Cortex of kidney (tissue), 1 donor: ENCODE results near the gene C5AR1.
"Not testable (repeated sequence)": the region's sequence is repeated elsewhere in the genome, so short reads cannot be mapped to it uniquely, and the experiment has no call there.

Experiments used
- DNase-seq: peaks from one replicate; lab custom pipeline; 2025; lab: John Stamatoyannopoulos, UW

Gene C5AR1

DNA sequence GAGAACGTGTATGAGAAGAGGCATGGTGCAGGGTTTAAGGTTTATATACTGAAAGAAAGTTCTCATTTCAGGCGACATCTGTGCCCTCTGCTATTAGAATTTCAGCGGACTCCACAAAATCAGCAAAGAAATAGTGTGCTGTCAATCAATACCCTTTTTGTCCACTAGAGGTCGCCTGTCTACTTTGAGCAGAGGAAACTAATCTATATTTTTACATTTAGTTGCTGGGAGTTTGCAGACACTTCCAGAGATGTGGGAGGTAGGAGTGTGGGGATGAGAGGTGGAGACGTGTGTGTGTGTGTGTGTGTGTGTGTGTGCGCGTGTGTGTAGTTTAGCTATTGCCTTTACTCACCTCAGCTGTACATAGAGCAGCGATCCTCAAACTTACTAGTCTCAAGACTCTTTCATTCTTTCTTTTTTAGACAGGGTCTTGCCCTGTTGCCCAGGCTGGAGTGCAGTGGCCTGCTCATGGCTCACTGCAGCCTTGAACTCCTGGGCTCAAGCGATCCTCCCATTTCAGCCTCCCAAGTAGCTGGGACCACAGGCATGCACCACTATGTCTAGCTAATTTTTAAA, 25.2 kb upstream of the C5AR1 start:
- DNase-seq: no peak

DNA sequence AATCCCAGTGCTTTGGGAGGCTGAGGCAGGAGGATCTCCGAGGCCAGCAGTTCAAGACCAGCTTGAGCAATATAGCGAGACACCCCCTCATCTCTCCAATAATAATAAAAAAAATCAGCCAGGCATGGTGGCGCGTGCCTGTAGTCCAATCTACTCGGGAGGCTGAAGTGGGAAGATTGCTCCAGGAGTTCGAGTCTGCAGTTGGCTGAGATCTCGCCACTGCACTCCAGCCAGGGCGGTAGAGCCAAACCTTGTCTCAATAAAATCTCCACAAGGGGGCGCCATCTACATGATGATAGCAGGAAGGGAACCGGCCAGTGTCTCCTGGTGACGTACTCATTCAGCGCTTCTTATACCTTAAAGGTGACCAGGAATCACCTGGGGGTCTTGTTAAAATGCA, 13.6 kb upstream of the C5AR1 start:
- no peak for DNase-seq

DNA sequence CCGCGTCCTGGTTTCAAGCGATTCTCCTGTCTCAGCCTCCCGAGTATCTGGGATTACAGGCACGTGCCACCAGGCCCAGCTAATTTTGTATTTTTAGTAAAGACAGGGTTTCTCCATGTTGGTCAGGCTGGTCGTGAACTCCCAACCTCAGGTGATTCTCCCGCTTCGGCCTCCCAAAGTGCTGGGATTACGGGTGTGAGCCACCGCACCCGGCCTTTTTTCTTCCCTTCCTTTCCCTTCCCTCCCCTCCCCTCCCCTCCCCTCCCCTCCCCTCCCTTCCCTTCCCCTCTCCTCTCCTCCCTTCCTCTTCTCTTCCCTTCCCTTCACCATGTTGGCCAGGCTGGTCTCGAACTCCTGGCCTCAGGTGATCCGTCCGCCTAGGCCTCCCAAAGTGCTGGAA, 8.8 kb upstream of the C5AR1 start:
- not testable (repeated sequence) for DNase-seq

DNA sequence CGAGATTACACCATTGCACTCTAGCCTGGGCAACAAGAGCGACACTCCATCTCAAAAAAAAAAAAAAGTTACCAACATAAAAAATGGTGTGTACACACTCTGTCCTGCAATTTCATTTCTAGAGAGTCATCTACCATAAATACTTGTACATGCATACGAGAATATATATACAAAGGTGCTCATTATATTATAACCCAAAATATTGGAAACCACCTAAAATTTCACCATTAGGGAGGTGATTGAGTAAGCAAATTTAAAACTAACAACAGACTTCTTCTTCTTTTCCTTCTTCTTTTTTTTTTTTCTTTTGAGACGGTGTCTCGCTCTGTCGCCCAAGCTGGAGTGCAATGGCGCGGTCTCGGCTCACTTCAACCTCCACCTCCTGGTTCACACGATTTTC, 7.4 kb upstream of the C5AR1 start:
- no peak for DNase-seq

DNA sequence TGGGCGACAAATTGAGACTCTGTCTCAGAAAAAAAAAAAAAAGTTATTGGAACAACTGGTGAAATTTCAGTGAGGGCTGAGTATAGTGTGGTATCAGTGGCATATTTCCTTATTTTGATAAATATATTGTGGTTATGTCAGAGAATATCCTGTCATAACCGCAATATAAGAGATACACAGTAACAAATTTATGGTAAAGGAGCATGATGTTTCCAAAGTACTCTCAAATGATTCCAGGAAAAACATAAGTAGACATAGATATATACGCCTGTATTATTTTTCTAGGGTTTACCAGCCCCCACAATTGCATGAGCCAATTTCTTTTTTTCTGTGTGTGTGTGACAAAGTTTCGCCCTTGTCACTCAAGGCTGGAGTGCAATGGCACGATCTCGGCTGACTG, 5.7 kb upstream of the C5AR1 start:
- no peak for DNase-seq

DNA sequence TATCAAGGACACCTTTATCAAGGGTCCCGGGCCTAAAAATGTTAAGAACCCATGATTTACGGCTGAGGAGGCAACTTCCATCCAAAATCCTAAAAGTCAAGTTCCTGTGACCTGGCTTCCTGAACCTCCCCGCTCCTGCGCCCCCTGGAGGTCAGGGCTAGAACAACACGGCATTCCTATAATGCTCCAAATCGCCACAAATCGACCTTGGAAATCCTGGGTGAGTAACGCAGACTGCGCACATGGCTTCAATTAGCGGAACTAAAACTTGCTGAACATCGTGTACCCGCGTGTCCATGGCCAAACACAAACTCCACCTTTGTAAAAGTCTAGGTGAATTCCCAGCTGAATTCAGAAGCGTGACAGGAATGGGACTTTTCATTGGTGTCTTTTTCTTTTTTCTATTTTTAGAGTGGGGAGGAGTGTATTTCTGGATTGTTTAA, 4.3 kb upstream of the C5AR1 start:
- no peak for DNase-seq

DNA sequence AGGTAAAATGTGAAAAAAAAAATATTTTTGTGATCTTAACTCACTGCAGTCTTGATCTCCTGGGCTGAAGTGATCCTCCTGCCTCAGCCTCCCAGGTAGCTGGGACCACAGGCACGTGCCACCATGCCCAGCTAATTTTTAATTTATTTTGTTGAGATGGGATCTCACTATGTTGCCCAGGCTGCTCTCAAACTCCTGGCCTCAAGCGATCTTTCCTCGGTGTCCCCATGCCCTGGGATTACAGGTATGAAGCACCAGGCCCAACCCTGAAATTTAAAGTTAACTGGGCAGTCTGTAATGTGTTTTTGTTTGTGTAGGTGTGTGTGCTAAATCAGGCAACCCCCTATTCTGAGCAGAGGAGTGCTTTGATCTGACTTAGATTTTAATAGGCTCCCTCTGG, 3.4 kb upstream of the C5AR1 start:
- DNase-seq: no peak

DNA sequence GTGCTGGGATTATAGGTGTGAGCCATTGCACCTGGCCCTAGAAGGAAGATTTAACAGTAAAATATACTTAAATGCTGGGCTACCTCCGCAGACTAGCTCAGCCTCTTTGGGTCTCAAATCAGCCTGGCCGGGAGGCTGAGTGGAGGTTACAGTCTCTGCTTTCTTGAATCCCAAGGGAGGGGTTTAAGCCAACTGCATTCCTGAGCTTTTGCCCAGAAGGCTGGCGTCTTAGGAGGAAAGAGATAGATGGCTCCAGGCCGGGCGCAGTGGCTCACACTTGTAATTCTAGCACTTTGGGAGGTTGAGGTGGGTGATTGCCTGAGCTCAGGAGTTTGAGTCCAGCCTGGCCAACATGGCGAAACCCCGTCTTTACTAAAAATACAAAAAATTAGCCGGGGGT, 623 bp upstream of the C5AR1 start:
- DNase-seq: no peak

DNA sequence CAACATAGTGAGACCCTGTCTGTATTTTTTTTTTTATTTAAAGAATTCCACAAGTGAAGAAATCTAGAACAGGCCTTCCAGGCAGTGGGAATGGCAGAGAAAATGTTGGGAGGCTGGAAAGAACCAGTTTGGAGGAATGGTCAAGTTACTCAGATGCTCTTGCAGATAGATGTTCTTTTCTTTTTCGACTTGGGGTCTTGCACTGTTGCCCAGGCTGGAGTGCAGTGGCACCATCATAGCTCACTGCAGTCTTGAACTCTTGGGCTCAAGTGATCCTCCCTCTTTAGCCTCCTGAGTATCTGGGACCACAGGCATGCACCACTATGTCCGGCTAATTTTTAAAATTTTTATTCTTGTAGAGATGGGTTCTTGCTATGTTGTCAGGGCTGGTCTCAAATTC, 662 bp downstream of the C5AR1 start:
- no peak for DNase-seq

DNA sequence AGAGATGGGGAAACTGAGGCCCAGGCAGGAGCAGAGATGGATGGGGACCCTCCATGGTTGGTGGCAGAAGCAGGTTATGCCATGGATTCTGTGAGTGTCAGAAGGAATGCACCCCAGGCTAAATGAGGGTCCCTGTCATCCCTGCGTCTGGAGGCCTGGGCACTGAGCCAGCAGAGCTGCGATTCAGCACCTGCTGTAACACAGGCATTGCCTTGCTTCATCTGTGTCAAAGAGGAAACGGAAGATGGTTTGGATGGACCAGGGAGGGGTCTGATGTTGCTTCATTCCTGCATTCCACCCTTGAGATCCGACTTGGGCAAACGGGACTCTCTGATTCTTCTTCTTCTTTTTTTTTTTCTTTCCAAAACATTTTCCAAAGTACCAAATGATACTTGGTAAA, 1.2 kb downstream of the C5AR1 start:
- DNase-seq: no peak

DNA sequence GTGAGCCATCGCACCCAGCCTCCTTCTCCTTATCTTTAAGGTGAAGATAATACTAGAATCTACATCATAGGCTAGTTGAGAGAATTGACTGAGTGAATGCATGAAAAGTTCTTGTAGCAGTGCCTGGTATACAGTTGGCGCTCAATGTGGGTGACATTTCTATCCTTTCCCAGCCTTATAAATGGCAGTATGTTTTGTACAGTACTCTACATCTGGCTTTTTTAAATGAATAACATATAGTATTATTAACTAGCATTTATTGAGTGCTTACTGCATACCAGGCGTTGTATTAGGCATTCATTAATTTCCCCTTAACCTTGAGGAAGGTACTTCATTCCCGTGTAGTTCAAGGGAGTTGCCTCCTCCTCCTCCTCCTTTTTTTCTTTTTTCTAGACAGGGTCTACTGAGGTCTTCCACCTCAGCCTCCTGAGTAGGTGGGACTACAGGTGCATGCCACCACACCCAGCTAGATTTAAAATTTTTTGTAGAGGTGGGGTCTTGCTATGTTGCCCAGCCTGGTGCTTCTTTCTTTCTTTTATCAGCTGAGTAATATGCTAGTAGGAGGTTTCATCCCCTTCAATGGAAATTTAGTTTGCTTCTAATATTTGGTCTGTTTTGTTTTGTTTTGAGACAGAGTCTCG, 2.8 kb downstream of the C5AR1 start:
- DNase-seq: no peak

DNA sequence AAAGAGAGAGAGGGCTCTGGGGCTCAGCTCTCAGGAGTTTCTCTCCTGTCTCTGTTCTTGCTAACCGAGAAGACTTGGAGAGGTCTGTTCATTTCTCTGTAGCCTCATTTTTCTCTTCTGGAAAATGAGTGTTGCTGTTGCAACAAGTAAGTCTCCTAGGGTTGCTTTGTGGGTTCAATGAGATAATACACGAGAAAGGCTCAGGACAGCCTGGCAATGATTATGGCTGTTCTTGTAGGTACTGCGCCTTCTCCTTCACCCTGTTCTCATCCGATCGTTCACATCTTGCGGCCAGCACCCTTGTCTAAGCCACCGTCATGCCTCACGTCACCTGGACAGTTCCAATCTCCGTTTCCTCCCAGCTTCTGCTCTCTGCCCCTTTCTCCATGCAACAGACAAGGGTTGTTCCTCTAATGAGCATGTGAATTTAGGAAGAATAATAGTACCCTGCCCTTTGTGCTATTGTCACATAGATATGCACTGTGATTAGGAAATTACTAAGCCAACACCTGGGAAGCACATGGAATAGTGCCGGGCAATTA, 4.2 kb downstream of the C5AR1 start:
- DNase-seq: no peak

DNA sequence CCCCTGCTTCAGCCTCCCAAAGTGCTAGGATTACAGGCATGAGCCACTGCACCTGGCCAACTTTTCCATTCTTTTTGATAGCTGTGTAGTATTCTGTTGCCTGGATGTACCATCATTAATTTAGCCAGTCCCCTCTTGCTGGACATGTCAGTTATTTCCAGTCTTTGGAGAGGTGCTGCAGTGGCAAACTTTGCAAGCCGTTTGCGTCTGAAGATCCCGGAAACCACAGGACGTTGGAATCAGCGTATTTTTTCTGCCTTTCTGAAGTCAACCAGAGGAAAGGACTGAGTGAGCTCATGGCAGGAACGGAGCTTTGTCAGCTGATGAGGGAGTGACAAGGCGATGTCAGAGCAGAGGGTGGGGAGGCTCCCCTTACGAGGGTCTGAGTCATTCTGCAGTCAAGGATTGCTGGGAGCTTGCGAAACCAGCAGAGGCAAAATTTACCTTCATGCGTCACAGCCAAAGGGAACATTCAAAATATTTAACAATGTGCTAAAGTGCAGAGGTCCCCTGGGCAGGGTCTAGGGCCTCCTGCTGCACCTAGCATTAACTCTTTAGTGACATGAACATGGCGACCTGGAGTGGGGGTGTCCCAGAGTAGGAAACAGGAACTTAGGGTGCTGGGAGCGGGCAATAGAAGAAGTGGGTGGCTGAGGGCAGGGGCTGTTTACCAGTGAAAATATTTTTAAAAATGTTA, 5.6 kb downstream of the C5AR1 start:
- no peak for DNase-seq

DNA sequence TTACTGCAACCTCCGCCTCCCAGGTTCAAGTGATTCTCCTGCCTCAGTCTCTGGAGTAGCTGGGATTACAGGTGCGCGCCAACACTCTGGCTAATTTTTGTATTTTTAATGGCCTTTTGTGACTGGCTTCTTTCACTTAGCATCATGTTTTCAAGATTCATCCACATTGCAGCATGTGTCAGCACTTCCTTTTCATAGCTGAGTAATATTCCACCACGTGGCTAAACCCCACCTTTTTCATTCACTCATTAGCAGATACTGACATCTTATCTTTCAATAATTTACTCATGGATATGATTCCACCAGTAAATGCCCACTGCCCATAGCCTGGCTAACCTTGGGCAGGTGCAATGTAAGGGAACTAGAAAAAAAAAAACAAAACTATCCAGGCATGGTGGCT, 6.9 kb downstream of the C5AR1 start:
- DNase-seq: no peak

DNA sequence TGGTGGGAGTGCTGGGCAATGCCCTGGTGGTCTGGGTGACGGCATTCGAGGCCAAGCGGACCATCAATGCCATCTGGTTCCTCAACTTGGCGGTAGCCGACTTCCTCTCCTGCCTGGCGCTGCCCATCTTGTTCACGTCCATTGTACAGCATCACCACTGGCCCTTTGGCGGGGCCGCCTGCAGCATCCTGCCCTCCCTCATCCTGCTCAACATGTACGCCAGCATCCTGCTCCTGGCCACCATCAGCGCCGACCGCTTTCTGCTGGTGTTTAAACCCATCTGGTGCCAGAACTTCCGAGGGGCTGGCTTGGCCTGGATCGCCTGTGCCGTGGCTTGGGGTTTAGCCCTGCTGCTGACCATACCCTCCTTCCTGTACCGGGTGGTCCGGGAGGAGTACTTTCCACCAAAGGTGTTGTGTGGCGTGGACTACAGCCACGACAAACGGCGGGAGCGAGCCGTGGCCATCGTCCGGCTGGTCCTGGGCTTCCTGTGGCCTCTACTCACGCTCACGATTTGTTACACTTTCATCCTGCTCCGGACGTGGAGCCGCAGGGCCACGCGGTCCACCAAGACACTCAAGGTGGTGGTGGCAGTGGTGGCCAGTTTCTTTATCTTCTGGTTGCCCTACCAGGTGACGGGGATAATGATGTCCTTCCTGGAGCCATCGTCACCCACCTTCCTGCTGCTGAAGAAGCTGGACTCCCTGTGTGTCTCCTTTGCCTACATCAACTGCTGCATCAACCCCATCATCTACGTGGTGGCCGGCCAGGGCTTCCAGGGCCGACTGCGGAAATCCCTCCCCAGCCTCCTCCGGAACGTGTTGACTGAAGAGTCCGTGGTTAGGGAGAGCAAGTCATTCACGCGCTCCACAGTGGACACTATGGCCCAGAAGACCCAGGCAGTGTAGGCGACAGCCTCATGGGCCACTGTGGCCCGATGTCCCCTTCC, 10.5 kb downstream of the C5AR1 start:
- DNase-seq: no peak

DNA sequence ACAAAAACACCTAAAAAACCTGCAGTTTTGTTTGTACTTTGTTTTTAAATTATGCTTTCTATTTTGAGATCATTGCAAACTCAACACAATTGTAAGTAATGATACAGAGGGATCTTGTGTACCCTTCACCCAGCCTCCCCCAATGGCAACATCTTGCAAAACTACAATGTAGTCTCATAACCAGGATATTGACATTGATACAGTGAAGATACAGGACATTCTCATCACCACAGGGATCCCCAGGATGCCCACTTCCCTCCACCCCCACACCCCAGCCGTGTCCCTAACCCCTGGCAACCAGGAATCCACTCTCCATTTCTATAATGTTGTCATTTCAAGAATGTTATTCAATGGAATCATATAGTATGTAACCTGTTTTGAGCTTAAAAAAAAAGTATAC, 12.0 kb downstream of the C5AR1 start:
- DNase-seq: no peak

DNA sequence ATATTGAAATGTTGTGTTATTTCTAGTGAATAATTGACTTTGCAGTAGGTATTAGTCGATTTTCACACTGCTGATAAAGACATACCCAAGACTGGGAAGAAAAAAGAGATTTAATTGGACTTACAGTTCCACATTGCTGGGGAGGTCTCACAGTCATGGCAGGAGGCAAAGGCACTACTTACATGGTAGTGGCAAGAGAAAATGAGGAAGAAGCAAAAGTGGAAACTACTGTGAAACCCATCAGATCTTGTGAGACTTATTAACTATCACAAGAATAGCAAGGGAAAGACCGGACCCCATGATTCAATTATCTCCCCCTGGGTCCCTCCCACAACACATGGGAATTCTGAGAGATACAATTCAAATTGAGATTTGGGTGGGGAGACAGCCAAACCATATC, 12.4 kb downstream of the C5AR1 start:
- no peak for DNase-seq

DNA sequence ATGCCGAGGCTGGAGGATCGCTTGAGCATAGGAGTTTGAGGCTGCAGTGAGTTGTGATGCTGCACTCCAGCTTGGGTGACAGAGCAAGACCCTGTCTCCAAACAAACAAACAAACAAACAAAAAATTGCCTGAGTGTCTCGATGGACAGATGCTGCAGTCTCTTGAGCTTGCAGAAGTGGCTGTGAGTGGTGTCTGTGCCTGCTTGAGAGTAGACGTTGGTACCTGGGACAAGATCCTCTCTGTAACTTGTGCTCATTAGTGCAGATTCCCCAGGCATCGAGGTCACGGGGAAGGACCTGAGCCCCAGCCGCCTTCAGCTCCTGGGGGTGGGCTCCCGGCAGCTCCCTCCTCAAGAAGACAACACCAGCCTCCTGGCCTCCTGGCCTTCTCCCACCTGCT, 13.7 kb downstream of the C5AR1 start:
- DNase-seq: no peak

DNA sequence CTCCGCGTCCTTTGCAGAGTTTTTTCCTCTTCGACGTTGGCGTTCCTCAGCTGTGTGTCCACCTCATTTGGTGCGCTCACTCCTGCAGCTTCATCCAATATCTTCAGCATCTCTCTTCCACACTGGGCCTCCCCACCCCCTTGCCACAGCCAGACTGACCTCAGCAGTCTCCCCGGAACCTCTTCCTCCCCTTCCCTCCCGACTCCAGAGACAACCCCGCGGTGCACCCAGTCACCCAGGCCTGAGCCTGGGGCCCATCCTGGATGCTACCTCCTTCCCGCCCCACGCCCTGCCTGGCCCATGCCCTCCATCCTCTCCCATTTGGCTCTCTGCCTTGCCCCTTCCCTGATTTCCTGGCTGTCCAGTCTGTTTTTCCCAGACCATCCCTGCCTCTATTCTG, 14.2 kb downstream of the C5AR1 start:
- DNase-seq: no peak

DNA sequence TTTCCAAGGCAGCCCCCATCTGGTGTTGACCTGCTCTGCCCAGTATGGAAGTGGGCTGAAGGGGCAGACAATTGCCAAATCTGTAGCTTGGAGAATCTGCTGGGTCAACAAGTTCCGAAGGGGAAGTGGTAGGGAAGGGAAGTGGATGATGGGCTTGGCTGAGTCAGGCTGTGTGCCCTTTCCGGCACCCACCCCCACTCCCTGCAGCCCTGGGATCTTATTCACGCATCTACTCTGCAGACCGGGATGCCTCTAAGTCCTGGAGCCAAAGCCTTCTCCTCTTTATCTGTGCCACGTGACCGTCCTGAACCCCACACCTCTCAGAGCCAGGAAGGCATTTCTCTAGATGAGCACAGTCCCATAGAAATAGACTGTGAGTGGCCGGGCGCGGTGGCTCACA, 14.8 kb downstream of the C5AR1 start:
- DNase-seq: no peak

DNA sequence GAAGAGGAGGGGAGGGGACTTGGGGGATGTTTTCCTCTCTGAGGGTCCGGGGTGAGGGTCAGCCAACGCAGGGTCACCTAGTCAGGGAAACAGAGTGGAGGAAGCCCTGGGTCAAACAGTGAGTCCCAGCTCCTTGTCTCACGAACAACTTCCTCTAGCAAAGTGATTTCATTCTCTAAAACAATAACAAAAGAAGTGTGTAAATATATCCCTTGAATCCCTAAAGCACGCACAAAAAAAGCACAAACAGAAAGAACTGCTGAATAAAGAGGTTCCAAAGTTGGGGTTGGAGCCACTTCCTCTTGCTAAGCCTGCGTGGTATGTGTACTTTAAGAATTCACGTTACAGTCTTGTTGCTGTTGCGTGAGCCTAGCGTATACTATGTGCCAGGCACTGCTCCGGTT, 20.8 kb downstream of the C5AR1 start:
- no peak for DNase-seq

DNA sequence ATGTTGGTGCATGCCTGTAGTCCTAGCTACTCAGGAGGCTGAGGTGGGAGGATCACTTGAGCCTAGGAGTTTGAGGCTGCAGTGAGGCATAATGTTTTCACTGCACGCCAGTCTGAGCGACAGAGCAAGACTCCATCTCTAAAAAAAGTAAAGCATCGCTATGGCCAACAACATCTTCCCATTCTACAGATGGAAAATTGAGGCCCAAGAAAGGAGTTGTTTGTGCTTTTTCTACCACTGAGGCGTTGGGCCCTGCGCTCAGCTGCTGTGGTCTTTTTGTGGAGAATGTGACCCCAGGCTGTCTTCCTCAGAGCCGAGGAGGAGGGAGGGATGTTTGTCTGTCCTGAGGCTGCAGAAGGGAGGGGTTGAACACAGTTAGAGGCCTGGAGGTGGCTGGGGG, 21.8 kb downstream of the C5AR1 start:
- no peak for DNase-seq
